ENCODE results near the gene CSTPP1. TPM values are rescaled to one million over a fixed set of nuclear protein-coding genes. Genes with fewer than 3 reads are reported as not detected.

Gene CSTPP1
- total and polyA plus RNA-seq, 2 of the 8 experiments (the other 6 are each of a cell fraction or from before 2014, with no cell fraction given) = 24.2 to 28.7 TPM

- TF ChIP-seq, protein P1, sequence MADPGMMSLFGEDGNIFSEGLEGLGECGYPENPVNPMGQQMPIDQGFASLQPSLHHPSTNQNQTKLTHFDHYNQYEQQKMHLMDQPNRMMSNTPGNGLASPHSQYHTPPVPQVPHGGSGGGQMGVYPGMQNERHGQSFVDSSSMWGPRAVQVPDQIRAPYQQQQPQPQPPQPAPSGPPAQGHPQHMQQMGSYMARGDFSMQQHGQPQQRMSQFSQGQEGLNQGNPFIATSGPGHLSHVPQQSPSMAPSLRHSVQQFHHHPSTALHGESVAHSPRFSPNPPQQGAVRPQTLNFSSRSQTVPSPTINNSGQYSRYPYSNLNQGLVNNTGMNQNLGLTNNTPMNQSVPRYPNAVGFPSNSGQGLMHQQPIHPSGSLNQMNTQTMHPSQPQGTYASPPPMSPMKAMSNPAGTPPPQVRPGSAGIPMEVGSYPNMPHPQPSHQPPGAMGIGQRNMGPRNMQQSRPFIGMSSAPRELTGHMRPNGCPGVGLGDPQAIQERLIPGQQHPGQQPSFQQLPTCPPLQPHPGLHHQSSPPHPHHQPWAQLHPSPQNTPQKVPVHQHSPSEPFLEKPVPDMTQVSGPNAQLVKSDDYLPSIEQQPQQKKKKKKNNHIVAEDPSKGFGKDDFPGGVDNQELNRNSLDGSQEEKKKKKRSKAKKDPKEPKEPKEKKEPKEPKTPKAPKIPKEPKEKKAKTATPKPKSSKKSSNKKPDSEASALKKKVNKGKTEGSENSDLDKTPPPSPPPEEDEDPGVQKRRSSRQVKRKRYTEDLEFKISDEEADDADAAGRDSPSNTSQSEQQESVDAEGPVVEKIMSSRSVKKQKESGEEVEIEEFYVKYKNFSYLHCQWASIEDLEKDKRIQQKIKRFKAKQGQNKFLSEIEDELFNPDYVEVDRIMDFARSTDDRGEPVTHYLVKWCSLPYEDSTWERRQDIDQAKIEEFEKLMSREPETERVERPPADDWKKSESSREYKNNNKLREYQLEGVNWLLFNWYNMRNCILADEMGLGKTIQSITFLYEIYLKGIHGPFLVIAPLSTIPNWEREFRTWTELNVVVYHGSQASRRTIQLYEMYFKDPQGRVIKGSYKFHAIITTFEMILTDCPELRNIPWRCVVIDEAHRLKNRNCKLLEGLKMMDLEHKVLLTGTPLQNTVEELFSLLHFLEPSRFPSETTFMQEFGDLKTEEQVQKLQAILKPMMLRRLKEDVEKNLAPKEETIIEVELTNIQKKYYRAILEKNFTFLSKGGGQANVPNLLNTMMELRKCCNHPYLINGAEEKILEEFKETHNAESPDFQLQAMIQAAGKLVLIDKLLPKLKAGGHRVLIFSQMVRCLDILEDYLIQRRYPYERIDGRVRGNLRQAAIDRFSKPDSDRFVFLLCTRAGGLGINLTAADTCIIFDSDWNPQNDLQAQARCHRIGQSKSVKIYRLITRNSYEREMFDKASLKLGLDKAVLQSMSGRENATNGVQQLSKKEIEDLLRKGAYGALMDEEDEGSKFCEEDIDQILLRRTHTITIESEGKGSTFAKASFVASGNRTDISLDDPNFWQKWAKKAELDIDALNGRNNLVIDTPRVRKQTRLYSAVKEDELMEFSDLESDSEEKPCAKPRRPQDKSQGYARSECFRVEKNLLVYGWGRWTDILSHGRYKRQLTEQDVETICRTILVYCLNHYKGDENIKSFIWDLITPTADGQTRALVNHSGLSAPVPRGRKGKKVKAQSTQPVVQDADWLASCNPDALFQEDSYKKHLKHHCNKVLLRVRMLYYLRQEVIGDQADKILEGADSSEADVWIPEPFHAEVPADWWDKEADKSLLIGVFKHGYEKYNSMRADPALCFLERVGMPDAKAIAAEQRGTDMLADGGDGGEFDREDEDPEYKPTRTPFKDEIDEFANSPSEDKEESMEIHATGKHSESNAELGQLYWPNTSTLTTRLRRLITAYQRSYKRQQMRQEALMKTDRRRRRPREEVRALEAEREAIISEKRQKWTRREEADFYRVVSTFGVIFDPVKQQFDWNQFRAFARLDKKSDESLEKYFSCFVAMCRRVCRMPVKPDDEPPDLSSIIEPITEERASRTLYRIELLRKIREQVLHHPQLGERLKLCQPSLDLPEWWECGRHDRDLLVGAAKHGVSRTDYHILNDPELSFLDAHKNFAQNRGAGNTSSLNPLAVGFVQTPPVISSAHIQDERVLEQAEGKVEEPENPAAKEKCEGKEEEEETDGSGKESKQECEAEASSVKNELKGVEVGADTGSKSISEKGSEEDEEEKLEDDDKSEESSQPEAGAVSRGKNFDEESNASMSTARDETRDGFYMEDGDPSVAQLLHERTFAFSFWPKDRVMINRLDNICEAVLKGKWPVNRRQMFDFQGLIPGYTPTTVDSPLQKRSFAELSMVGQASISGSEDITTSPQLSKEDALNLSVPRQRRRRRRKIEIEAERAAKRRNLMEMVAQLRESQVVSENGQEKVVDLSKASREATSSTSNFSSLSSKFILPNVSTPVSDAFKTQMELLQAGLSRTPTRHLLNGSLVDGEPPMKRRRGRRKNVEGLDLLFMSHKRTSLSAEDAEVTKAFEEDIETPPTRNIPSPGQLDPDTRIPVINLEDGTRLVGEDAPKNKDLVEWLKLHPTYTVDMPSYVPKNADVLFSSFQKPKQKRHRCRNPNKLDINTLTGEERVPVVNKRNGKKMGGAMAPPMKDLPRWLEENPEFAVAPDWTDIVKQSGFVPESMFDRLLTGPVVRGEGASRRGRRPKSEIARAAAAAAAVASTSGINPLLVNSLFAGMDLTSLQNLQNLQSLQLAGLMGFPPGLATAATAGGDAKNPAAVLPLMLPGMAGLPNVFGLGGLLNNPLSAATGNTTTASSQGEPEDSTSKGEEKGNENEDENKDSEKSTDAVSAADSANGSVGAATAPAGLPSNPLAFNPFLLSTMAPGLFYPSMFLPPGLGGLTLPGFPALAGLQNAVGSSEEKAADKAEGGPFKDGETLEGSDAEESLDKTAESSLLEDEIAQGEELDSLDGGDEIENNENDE (IDR thresholded peaks at IDR 0.05; ENCODE audit: insufficient replicate concordance, low read length) = no peak
- TF ChIP-seq, protein P2, sequence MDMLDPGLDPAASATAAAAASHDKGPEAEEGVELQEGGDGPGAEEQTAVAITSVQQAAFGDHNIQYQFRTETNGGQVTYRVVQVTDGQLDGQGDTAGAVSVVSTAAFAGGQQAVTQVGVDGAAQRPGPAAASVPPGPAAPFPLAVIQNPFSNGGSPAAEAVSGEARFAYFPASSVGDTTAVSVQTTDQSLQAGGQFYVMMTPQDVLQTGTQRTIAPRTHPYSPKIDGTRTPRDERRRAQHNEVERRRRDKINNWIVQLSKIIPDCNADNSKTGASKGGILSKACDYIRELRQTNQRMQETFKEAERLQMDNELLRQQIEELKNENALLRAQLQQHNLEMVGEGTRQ (IDR thresholded peaks at IDR 0.05; ENCODE audit: low read length) = no peak
- TF ChIP-seq SIN3A (conservative IDR thresholded peaks at IDR 0.05 in 1 of 2, IDR thresholded peaks at IDR 0.05 in 1 of 2; ENCODE audit: low read depth in 1 of 2, low read length in 2 of 2) = no peak
Observed at GRCh38 chr11:47093541-47093940, 157.0 kb downstream of the CSTPP1 start (continued).
